IPS-20b (cell line): ENCODE measurements around the gene GNAL.

Experiments
- H3K27ac ChIP-seq: one replicate; pipeline ENCODE4 v1.5.1; 2013; ENCODE audit warnings: low read length
- H3K27me3 ChIP-seq: 2 replicates; pipeline ENCODE4 v1.6.1; 2013; ENCODE audit warnings: mild to moderate bottlenecking, low read length, inconsistent platforms; ENCODE audit not compliant: insufficient read depth
- H3K36me3 ChIP-seq: 2 replicates; pipeline ENCODE4 v1.6.1; 2013; ENCODE audit warnings: low read depth, mild to moderate bottlenecking, inconsistent platforms, low read length, moderate library complexity; ENCODE audit not compliant: insufficient read depth
- H3K4me1 ChIP-seq: 2 replicates; pipeline ENCODE4 v1.6.1; 2013; ENCODE audit warnings: mild to moderate bottlenecking, control low read depth, inconsistent platforms, low read length, moderate library complexity; ENCODE audit not compliant: insufficient read depth
- H3K4me3 ChIP-seq: 2 replicates; pipeline ENCODE4 v1.5.1; 2013; ENCODE audit warnings: mild to moderate bottlenecking, low read length, inconsistent platforms
- H3K9ac ChIP-seq: 2 replicates; pipeline ENCODE4 v1.6.1; 2013; ENCODE audit warnings: low read depth, mild to moderate bottlenecking, inconsistent platforms, low read length, moderate library complexity
- H3K9me3 ChIP-seq: 2 replicates; pipeline ENCODE4 v1.6.1; 2013; ENCODE audit warnings: mild to moderate bottlenecking, low read depth, low read length, inconsistent platforms; ENCODE audit not compliant: insufficient read depth

GNAL gene

GRCh38 chr18:11751341-11752115 is 62.5 kb downstream of the GNAL start:
- H3K9ac ChIP-seq = no peak overlapping the region
- H3K4me3 ChIP-seq = peak overlapping the region; percentile 70
- H3K27me3 ChIP-seq = peaks cover 50% of the 10 kb centered on the region
- no peaks in the 10 kb centered on the region for H3K9me3 ChIP-seq
- H3K36me3 ChIP-seq = no peaks in the 10 kb centered on the region
- no peak overlapping the region for H3K27ac ChIP-seq
- peaks cover 5% of the 10 kb centered on the region; the same call in 1 of the 2 replicates for H3K4me1 ChIP-seq

GRCh38 chr18:11752116-11752911 is 63.2 kb downstream of the GNAL start:
- Histone ChIP-seq H3K27me3 (peaks cover 50% of the 10 kb centered on the region), H3K4me3 (peak overlapping the region; percentile 70), H3K36me3 (no peaks in the 10 kb centered on the region), H3K9me3 (no peaks in the 10 kb centered on the region), H3K27ac (no peak overlapping the region), H3K9ac (0 out of 2 replicates have a peak overlapping the region, but pooled peaks have one; percentile 28), H3K4me1 (peaks cover 5% of the 10 kb centered on the region; the same call in 1 of the 2 replicates)

- no peaks in the 10 kb centered on the region for H3K9me3 ChIP-seq
- H3K27ac ChIP-seq = no peak overlapping the region
- no peak overlapping the region for H3K4me3 ChIP-seq
- H3K27me3 ChIP-seq = peaks cover 43% of the 10 kb centered on the region
- H3K4me1 ChIP-seq = peaks cover 5% of the 10 kb centered on the region; the same call in 1 of the 2 replicates
- H3K9ac ChIP-seq = no peak overlapping the region
- no peaks in the 10 kb centered on the region for H3K36me3 ChIP-seq
These were observed 65.9 kb downstream of the GNAL start for GRCh38 chr18:11754979-11755378.

DNA sequence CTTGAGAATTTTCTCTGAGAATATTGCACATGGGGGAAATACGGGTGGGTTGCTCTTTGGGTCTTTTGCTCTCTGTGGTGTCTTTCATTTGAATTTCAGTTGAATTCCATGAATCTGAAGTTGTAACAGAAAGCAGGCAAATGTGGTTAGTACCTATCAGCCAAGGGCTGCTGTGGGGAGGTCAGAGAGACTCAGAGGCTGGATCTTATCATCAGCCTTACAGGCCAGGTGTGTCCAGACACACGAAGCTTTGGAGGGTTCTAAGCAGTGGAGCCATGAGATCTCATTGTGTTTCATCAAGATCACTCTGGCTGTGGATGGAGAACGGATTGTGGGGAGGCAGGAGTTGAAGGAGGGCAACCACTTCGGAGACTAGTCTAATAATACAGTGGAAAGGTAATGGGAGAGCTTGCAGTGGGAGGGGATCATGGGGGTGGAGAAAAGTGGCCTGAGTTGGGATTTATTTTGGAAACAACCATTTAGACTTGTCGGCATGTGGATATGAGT is 68.1 kb downstream of the GNAL start:
- peaks cover 8% of the 10 kb centered on the region; the same call in 1 of the 2 replicates for H3K4me1 ChIP-seq
- H3K27ac ChIP-seq = no peak overlapping the region
- no peaks in the 10 kb centered on the region for H3K36me3 ChIP-seq
- H3K4me3 ChIP-seq = no peak overlapping the region
- H3K9me3 ChIP-seq = no peaks in the 10 kb centered on the region
- peaks cover 22% of the 10 kb centered on the region for H3K27me3 ChIP-seq
- no peak overlapping the region for H3K9ac ChIP-seq

- Histone ChIP-seq H3K4me1 (peaks cover 3% of the 10 kb centered on the region; the same call in 1 of the 2 replicates), H3K36me3 (no peaks in the 10 kb centered on the region), H3K4me3 (no peak overlapping the region), H3K27ac (no peak overlapping the region), H3K9me3 (no peaks in the 10 kb centered on the region), H3K27me3 (no peaks in the 10 kb centered on the region), H3K9ac (no peak overlapping the region)
These were observed 70.4 kb downstream of the GNAL start for GRCh38 chr18:11759456-11759855.

GRCh38 chr18:11760498-11761167 is 71.6 kb downstream of the GNAL start:
- no peak overlapping the region for H3K27ac ChIP-seq
- H3K9ac ChIP-seq = no peak overlapping the region
- no peaks in the 10 kb centered on the region for H3K36me3 ChIP-seq
- H3K4me1 ChIP-seq = peaks cover 3% of the 10 kb centered on the region; the same call in 1 of the 2 replicates
- no peaks in the 10 kb centered on the region for H3K9me3 ChIP-seq
- H3K27me3 ChIP-seq = no peaks in the 10 kb centered on the region
- H3K4me3 ChIP-seq = no peak overlapping the region

DNA sequence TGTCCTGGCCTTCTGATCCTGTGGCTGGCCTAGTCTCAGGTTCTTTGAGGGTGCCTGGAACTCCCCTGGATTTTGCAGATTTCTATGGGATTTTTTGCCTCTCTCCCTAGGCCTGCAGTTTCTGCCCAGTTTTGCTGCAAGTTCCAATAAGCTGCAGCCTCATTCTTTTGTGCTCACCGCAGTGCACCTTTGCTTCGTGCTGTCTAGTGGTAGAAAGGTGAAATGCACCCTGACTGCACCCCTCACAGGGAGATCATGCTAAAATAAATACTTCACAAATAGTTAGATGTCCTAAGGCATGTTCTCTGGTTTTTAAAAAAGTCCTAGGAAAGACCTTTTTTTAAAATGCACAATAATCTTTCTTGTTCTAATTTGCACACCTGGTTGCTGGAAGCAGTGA is 72.5 kb downstream of the GNAL start:
- H3K9me3 ChIP-seq = no peaks in the 10 kb centered on the region
- H3K36me3 ChIP-seq = no peaks in the 10 kb centered on the region
- H3K27ac ChIP-seq = no peak overlapping the region
- H3K9ac ChIP-seq = peak overlapping the region; percentile 34; the same call in 1 of the 2 replicates
- peaks cover 12% of the 10 kb centered on the region; the same call in 1 of the 2 replicates for H3K4me1 ChIP-seq
- no peak overlapping the region for H3K4me3 ChIP-seq
- no peaks in the 10 kb centered on the region for H3K27me3 ChIP-seq

- peaks cover 15% of the 10 kb centered on the region; the same call in 1 of the 2 replicates for H3K4me1 ChIP-seq
- no peaks in the 10 kb centered on the region for H3K36me3 ChIP-seq
- H3K27me3 ChIP-seq = no peaks in the 10 kb centered on the region
- H3K9me3 ChIP-seq = no peaks in the 10 kb centered on the region
- no peak overlapping the region for H3K9ac ChIP-seq
- H3K4me3 ChIP-seq = no peak overlapping the region
- H3K27ac ChIP-seq = no peak overlapping the region
These were observed 73.4 kb downstream of the GNAL start for GRCh38 chr18:11762429-11762828.

- Histone ChIP-seq H3K4me3 (no peak overlapping the region), H3K27me3 (no peaks in the 10 kb centered on the region), H3K4me1 (peaks cover 12% of the 10 kb centered on the region; the same call in 1 of the 2 replicates), H3K9ac (no peak overlapping the region), H3K36me3 (no peaks in the 10 kb centered on the region), H3K9me3 (no peaks in the 10 kb centered on the region), H3K27ac (no peak overlapping the region)
These were observed 78.3 kb downstream of the GNAL start for GRCh38 chr18:11767329-11767728.

- H3K4me3 ChIP-seq = no peak overlapping the region
- no peaks in the 10 kb centered on the region for H3K36me3 ChIP-seq
- H3K9ac ChIP-seq = no peak overlapping the region
These were observed 78.9 kb downstream of the GNAL start for GRCh38 chr18:11767935-11768334.

GRCh38 chr18:11775436-11776174 is 86.5 kb downstream of the GNAL start:
- no peak overlapping the region for H3K27ac ChIP-seq
- H3K9ac ChIP-seq = no peak overlapping the region
- H3K4me1 ChIP-seq = no peaks in the 10 kb centered on the region

More at GRCh38 chr18:11767935-11768334, 78.9 kb downstream of the GNAL start:
- H3K27me3 ChIP-seq = no peaks in the 10 kb centered on the region
- peaks cover 12% of the 10 kb centered on the region; the same call in 1 of the 2 replicates for H3K4me1 ChIP-seq
- no peak overlapping the region for H3K27ac ChIP-seq
- no peaks in the 10 kb centered on the region for H3K9me3 ChIP-seq

More at GRCh38 chr18:11775436-11776174, 86.5 kb downstream of the GNAL start:
- no peaks in the 10 kb centered on the region for H3K27me3 ChIP-seq
- H3K4me3 ChIP-seq = no peak overlapping the region
- H3K9me3 ChIP-seq = no peaks in the 10 kb centered on the region
- H3K36me3 ChIP-seq = no peaks in the 10 kb centered on the region
